ENCODE measurements around the gene PPP1R12C. TPM values are rescaled to one million over a fixed set of nuclear protein-coding genes. Genes with fewer than 3 reads are reported as not detected.
A peak's percentile ranks its signal among the peaks of the same experiment; 100 is the strongest.

The PPP1R12C gene
- total RNA-seq, 6 experiments from 2014 or later, result 35.6 to 48.1 (median 41.7) TPM

GRCh38 chr19:55116232-55116858, 1.1 kb downstream of the PPP1R12C start:
- no peak for TF ChIP-seq POLR2A (IDR thresholded peaks at IDR 0.05)
- TF ChIP-seq, protein P1, sequence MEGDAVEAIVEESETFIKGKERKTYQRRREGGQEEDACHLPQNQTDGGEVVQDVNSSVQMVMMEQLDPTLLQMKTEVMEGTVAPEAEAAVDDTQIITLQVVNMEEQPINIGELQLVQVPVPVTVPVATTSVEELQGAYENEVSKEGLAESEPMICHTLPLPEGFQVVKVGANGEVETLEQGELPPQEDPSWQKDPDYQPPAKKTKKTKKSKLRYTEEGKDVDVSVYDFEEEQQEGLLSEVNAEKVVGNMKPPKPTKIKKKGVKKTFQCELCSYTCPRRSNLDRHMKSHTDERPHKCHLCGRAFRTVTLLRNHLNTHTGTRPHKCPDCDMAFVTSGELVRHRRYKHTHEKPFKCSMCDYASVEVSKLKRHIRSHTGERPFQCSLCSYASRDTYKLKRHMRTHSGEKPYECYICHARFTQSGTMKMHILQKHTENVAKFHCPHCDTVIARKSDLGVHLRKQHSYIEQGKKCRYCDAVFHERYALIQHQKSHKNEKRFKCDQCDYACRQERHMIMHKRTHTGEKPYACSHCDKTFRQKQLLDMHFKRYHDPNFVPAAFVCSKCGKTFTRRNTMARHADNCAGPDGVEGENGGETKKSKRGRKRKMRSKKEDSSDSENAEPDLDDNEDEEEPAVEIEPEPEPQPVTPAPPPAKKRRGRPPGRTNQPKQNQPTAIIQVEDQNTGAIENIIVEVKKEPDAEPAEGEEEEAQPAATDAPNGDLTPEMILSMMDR (IDR thresholded peaks at IDR 0.05), result no peak
- under 1% methylated on average over 24 of the region's 25 CpGs for WGBS (ENCODE audit: insufficient coverage, low coverage, low lambda C conversion rate, missing lambda C conversion rate)
- H3K9me3 ChIP-seq, result no peaks in the 10 kb centered on the region
- H3K4me1 ChIP-seq, result peaks cover 0 to 18% (median 7%) of the 10 kb centered on the region in 4 donors
- intact Hi-C loops (cut with DNase I), result no loop called here
- H3K4me3 ChIP-seq, result peak overlapping the region; percentile 81 to 83 (median 83)
- DNase-seq (peak; percentile 65 to 77 (median 69)), ATAC-seq (peak; percentile 21 to 35 (median 32))
- H3K27me3 ChIP-seq, result no peaks in the 10 kb centered on the region
- peaks cover 0 to 2% (median 0%) of the 10 kb centered on the region in 4 donors for H3K36me3 ChIP-seq
- H3K27ac ChIP-seq, result peak overlapping the region in 2 of 3 donors; percentile 53 to 70

DNA sequence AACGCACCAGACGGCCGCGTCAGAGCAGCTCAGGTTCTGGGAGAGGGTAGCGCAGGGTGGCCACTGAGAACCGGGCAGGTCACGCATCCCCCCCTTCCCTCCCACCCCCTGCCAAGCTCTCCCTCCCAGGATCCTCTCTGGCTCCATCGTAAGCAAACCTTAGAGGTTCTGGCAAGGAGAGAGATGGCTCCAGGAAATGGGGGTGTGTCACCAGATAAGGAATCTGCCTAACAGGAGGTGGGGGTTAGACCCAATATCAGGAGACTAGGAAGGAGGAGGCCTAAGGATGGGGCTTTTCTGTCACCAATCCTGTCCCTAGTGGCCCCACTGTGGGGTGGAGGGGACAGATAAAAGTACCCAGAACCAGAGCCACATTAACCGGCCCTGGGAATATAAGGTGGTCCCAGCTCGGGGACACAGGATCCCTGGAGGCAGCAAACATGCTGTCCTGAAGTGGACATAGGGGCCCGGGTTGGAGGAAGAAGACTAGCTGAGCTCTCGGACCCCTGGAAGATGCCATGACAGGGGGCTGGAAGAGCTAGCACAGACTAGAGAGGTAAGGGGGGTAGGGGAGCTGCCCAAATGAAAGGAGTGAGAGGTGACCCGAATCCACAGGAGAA, 1.9 kb downstream of the PPP1R12C start:
- ATAC-seq (no peak), DNase-seq (peak in 1 of 3 donors; percentile 13)
- peak overlapping the region in 2 of 3 donors; percentile 81 to 83 for H3K4me3 ChIP-seq
- TF ChIP-seq POLR2A (IDR thresholded peaks at IDR 0.05), result no peak
- TF ChIP-seq, protein P1 (IDR thresholded peaks at IDR 0.05), result no peak
- H3K9me3 ChIP-seq, result no peaks in the 10 kb centered on the region
- 56% methylated on average over 12 of the region's 13 CpGs for WGBS (ENCODE audit: insufficient coverage, low coverage, low lambda C conversion rate, missing lambda C conversion rate)
- intact Hi-C loops (cut with DNase I), result no loop called here
- H3K27me3 ChIP-seq, result no peaks in the 10 kb centered on the region
- peaks cover 0 to 18% (median 7%) of the 10 kb centered on the region in 4 donors for H3K4me1 ChIP-seq
- H3K36me3 ChIP-seq, result peaks cover 0 to 2% (median 0%) of the 10 kb centered on the region in 4 donors
- no peak overlapping the region for H3K27ac ChIP-seq

DNA sequence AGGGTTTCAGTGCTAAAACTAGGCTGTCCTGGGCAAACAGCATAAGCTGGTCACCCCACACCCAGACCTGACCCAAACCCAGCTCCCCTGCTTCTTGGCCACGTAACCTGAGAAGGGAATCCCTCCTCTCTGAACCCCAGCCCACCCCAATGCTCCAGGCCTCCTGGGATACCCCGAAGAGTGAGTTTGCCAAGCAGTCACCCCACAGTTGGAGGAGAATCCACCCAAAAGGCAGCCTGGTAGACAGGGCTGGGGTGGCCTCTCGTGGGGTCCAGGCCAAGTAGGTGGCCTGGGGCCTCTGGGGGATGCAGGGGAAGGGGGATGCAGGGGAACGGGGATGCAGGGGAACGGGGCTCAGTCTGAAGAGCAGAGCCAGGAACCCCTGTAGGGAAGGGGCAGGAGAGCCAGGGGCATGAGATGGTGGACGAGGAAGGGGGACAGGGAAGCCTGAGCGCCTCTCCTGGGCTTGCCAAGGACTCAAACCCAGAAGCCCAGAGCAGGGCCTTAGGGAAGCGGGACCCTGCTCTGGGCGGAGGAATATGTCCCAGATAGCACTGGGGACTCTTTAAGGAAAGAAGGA, 2.8 kb downstream of the PPP1R12C start:
- WGBS (ENCODE audit: insufficient coverage, low coverage, low lambda C conversion rate, missing lambda C conversion rate), result 100% methylated on average over 2 of the region's 9 CpGs
- H3K4me1 ChIP-seq, result peaks cover 0 to 18% (median 7%) of the 10 kb centered on the region in 4 donors
- TF ChIP-seq POLR2A (IDR thresholded peaks at IDR 0.05), result no peak
- DNase-seq, result peak in 1 of 3 donors; percentile 21
- intact Hi-C loops (cut with DNase I), result no loop called here
- H3K4me3 ChIP-seq, result no peak overlapping the region
- H3K27me3 ChIP-seq, result no peaks in the 10 kb centered on the region
- peaks cover 0 to 2% (median 0%) of the 10 kb centered on the region in 4 donors for H3K36me3 ChIP-seq
- no peaks in the 10 kb centered on the region for H3K9me3 ChIP-seq
- H3K27ac ChIP-seq, result no peak overlapping the region
- no peak for ATAC-seq

- intact Hi-C loops (cut with DNase I), result no loop called here
- peaks cover 0 to 18% (median 7%) of the 10 kb centered on the region in 4 donors for H3K4me1 ChIP-seq
- H3K9me3 ChIP-seq, result no peaks in the 10 kb centered on the region
- ATAC-seq, result no peak
- H3K27ac ChIP-seq, result peak overlapping the region in 1 of 3 donors; percentile 31
- no peak for TF ChIP-seq POLR2A (IDR thresholded peaks at IDR 0.05)
- TF ChIP-seq, protein P1 (IDR thresholded peaks at IDR 0.05), result no peak
- H3K27me3 ChIP-seq, result no peaks in the 10 kb centered on the region
- peak in 1 of 3 donors; percentile 55 for DNase-seq
- no peak overlapping the region for H3K4me3 ChIP-seq
- peaks cover 0 to 2% (median 0%) of the 10 kb centered on the region in 4 donors for H3K36me3 ChIP-seq
- WGBS (ENCODE audit: insufficient coverage, low coverage, low lambda C conversion rate, missing lambda C conversion rate), result 46% methylated on average over 4 of the region's 12 CpGs
Measured at GRCh38 chr19:55113570-55114039, 3.8 kb downstream of the PPP1R12C start.

Data from right lobe of liver (tissue), 6 donors.